ENCODE measurements around the gene EYS. TPM values are rescaled to one million over a fixed set of nuclear protein-coding genes. Genes with fewer than 3 reads are reported as not detected.

Gene EYS
- total and polyA plus RNA-seq, 2 of the 13 experiments (the other 11 are each of a cell fraction or from before 2014, with no cell fraction given) = 0.04 to 0.07 TPM

GRCh38 chr6:63672582-63673129 lies 2034.4 kb downstream of the EYS start:
- WGBS (ENCODE audit: low lambda C conversion rate) = 93% methylated on average over 3 of the region's 3 CpGs

More at GRCh38 chr6:63672582-63673129, 2034.4 kb downstream of the EYS start:
- TF ChIP-seq ZBTB33 (CRISPR knock-in tag; IDR thresholded peaks at IDR 0.05) (peak; percentile 49; the same call in 1 of the 2 replicates), RNF2 (conservative IDR thresholded peaks at IDR 0.05; ENCODE audit: low read depth) (no peak)
- Histone ChIP-seq H3K4me2 (ENCODE audit: low read depth, low read length) (no peak overlapping the region), H3K4me3 (replicated peaks in 1 of 3; ENCODE audit: insufficient read depth in 1 of 3, low read depth in 2 of 3, low read length in 3 of 3) (no peak overlapping the region), H3K9me3 (ENCODE audit: low read length) (no peaks in the 10 kb centered on the region), H4K20me1 (ENCODE audit: insufficient read depth, low read length) (peaks cover 75% of the 10 kb centered on the region), H3K4me1 (ENCODE audit: insufficient read depth, low read length) (peaks cover 63% of the 10 kb centered on the region), H3K27ac (ENCODE audit: extremely low read length, insufficient read depth, low read length) (no peak overlapping the region), H3K36me3 (replicated peaks in 1 of 2; ENCODE audit: control insufficient read depth in 1 of 2, insufficient read depth in 2 of 2, low read length in 2 of 2) (peaks cover 3 to 22% of the 10 kb centered on the region in 2 experiments; a peak in 4 of 5 replicates), H2AFZ (ENCODE audit: low read length) (no peak overlapping the region), H3K79me2 (ENCODE audit: insufficient read depth, low read length) (peaks cover 99% of the 10 kb centered on the region), H3K9ac (ENCODE audit: insufficient read depth, low read depth, low read length) (no peak overlapping the region), H3K27me3 (ENCODE audit: control insufficient read depth in 1 of 2, insufficient read depth in 2 of 2, low read length in 2 of 2) (no peaks in the 10 kb centered on the region)
- ATAC-seq = no peak
- in situ Hi-C loops (cut with HindIII; ENCODE audit: extremely low pct_ligation_motif_present, low pct_unique_long_range_greater_than_20kb) = no loop called here
- POLR2A ChIA-PET = interaction anchor here (0.8 to 1.0 kb wide), 2 partner anchors 29 to 36 kb away, joined by 3 read pairs; no protein-coding TSS in a partner anchor
- no peak for DNase-seq (ENCODE audit: low spot score)
- CTCF ChIA-PET (ENCODE audit: low intra/inter-chr PET ratio, low total read pairs) = no interaction called here
- BruUV-seq (replicated peaks) = no TSS peak
- no peak for FAIRE-seq
- intact Hi-C loops (cut with micrococcal nuclease; ENCODE audit: unreplicated experiment) = no loop called here

Measured in HepG2 (cell line).